Left renal pelvis (tissue), 4 donors: ENCODE measurements around the gene SSC4D. TPM values are rescaled to one million over a fixed set of nuclear protein-coding genes. Genes with fewer than 3 reads are reported as not detected.
A peak's percentile ranks its signal among the peaks of the same experiment; 100 is the strongest.
"Not testable (repeated sequence)": the region's sequence is repeated elsewhere in the genome, so short reads cannot be mapped to it uniquely, and the experiment has no call there.

Experiments
- DNase-seq, 4 donors: peaks; one replicate each; pipeline ENCODE4 v3.0.0-alpha.2; 2013; ENCODE audit warnings: low read depth in 4 of 4, low spot score in 3 of 4
- polyA plus RNA-seq, 4 donors: library from polyadenylated mRNA; unstranded; fragments of 120-200 nt; gene quantifications; one replicate each; pipeline ENCODE4 v1.2.1, GENCODE V29; 2013; ENCODE audit not compliant: insufficient read length in 4 of 4

SSC4D gene
- 1 to 10 TPM; 2.6 to 6.3 (median 3.8) TPM for polyA plus RNA-seq

- DNase-seq: peak in 1 of 4 donors; percentile 56
These were observed at the start of gene SSC4D for GRCh38 chr7:76409537-76409936. Gene SSC4D (minus strand): TSS chr7:76409697. CDS start chr7:76404439, 5,258 bp downstream.

- DNase-seq: not testable (repeated sequence)
These were observed 49.0 kb upstream of the SSC4D start for GRCh38 chr7:76458504-76458903.

GRCh38 chr7:76457017-76457416, 47.5 kb upstream of the SSC4D start:
- DNase-seq: not testable (repeated sequence)

- not testable (repeated sequence) for DNase-seq
These were observed 36.1 kb upstream of the SSC4D start for GRCh38 chr7:76445577-76446008.

- not testable (repeated sequence) for DNase-seq
These were observed 34.3 kb upstream of the SSC4D start for GRCh38 chr7:76443846-76444245.

GRCh38 chr7:76442664-76443446, 33.4 kb upstream of the SSC4D start:
- DNase-seq: not testable (repeated sequence)

GRCh38 chr7:76441792-76442191, 32.3 kb upstream of the SSC4D start:
- DNase-seq: not testable (repeated sequence)

GRCh38 chr7:76440404-76440803, 30.9 kb upstream of the SSC4D start:
- not testable (repeated sequence) for DNase-seq

GRCh38 chr7:76439120-76439888, 29.8 kb upstream of the SSC4D start:
- not testable (repeated sequence) for DNase-seq

GRCh38 chr7:76437873-76438272, 28.4 kb upstream of the SSC4D start:
- peak in 1 of 4 donors; percentile 52 for DNase-seq

GRCh38 chr7:76430836-76431235, 21.3 kb upstream of the SSC4D start:
- no peak for DNase-seq

GRCh38 chr7:76430211-76430610, 20.7 kb upstream of the SSC4D start:
- DNase-seq: no peak

- DNase-seq: no peak
These were observed 19.6 kb upstream of the SSC4D start for GRCh38 chr7:76428868-76429805.

- no peak for DNase-seq
These were observed 18.8 kb upstream of the SSC4D start for GRCh38 chr7:76428149-76428823.

GRCh38 chr7:76427635-76428034, 18.1 kb upstream of the SSC4D start:
- DNase-seq: no peak

- DNase-seq: no peak
These were observed 16.7 kb upstream of the SSC4D start for GRCh38 chr7:76426246-76426645.

GRCh38 chr7:76425558-76425957, 16.1 kb upstream of the SSC4D start:
- DNase-seq: not testable (repeated sequence)

GRCh38 chr7:76425156-76425555, 15.7 kb upstream of the SSC4D start:
- DNase-seq: no peak

GRCh38 chr7:76424413-76425111, 15.1 kb upstream of the SSC4D start, which contains the start of gene ZP3:
Gene ZP3 (plus strand): TSS chr7:76424950. CDS start chr7:76424965, 15 bp downstream.
- DNase-seq: no peak
